GM21515 (cell line): ENCODE results near the gene CMTR1.
"Not testable (repeated sequence)": the region's sequence is repeated elsewhere in the genome, so short reads cannot be mapped to it uniquely, and the experiment has no call there.

Source experiments
- ATAC-seq: cut with Tn5 transposase; IDR thresholded peaks from one replicate; pipeline ENCODE4 v1.9.1; 2021; ENCODE audit not compliant: unreplicated experiment

CMTR1 gene

DNA sequence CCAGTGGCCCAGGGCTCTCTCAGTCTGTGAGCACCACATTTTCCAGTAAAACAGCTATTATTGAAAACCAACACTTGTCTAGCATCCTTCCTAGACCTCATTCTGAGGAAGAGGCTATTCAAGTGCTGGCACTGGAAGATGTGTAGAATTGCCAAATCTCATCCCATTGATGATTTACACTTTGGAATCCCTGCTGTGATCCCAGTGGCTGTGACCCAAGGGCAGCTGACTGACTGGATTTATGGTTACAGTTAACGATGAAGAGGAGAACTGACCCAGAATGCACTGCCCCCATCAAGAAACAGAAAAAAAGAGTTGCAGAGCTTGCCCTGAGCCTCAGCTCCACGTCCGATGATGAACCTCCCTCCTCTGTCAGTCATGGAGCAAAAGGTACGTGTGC is 2.4 kb downstream of the CMTR1 start:
- ATAC-seq: no peak

DNA sequence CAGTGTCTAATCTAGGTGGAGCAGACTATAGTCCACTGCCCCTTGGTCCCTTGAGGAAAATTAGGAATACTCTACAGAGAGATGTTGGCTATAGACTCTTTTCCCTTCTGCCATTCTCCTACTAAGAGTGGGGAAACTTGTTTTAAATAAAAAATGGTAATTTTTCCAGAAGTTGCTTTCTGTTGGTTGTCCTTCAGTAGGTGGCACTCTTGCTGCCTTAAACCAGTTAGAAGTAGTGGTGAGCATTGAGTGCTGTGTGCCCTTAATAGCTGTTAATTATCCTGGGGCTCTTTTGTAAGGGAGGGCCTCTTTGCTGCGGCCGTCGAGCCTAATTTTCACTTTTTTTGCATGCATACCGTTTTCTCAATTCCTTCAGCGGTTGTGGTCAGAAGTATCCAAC is 2.8 kb downstream of the CMTR1 start:
- no peak for ATAC-seq

DNA sequence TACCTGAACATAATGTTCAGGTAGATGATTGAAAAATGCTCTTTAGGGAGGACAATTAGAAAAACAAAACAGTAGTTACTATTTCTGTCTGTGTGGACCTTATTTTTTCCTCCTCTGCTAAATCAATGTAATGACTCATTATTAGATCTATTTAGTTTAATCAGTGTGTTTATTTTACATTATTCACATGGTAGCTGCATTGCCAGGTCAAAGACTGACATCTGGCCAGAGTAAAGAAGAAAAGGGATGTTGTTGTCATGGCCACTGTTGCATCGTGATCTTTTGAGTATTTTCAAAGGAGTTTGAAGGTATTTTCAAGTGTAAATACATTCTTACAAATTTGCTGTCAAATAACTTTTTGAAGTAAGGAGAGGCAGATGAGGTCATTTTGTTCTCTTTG is 5.9 kb downstream of the CMTR1 start:
- ATAC-seq: no peak

DNA sequence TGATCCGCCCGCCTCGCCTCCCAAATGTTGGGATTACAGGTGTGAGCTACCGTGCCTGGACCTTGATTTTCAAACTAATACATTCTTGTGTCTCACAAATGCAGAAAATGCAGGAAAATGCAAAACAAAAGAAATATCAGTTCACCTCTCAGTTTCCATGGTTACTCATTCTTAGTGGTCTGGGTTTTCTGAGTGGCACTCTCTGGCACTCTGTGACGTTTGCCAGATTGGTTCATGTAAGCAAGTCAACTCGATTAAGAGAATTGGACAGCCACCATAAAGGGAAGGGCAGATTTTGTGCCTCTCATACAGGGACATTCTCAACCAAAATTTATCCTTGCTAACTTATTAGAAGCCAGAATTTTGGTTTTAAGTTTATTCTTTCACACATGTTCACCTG is 8.6 kb downstream of the CMTR1 start:
- ATAC-seq: no peak

DNA sequence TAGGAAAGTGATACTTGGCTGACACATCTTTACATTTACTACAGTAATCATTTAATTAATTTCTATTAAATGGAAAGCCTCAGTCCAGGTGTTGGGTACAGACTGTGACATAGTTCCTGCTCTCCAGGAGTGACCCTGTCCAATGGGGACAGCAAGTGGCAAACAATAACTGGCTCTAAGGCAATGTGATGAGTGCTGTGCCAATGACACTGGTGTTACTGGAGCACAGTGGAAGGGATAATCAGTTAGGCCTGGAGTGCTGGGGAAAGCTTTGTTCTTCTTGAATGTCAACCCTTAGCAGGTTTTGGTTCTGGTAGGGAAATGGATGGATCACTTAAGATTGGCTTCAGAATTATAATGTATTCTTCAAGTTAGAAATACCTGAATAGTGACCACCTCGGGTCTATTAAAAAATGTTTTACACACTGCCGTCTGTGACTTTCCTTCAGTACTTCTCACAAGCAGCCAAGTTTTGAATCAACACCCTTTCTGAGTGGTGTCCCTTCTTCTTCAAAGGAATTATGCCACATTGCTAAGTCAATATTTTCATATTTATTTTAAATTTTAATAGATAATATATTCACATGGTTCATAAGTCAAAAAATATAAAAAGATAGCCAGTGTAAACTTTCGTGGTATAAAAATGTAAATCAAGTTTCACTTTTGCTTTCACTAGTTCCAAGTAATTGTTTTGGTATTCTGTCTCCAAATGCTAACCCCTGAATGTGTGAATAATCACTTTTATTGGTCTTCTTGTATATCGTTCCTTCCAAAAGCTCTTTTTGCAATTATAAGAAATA is 9.6 kb downstream of the CMTR1 start:
- no peak for ATAC-seq

DNA sequence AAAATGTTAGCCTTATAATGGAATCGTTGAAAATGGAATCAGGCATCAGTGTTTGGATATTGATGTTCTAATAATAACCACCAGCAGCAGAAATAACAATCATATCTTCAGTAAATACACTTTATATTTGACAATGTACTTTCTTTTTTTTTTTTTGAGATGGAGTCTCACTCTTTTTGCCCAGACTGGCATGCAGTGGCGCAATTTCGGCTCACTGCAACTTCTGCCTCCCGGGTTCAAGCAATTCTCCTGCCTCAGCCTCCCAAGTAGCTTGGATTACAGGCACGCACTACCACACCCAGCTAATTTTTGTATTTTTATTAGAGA is 10.2 kb downstream of the CMTR1 start:
- not testable (repeated sequence) for ATAC-seq

DNA sequence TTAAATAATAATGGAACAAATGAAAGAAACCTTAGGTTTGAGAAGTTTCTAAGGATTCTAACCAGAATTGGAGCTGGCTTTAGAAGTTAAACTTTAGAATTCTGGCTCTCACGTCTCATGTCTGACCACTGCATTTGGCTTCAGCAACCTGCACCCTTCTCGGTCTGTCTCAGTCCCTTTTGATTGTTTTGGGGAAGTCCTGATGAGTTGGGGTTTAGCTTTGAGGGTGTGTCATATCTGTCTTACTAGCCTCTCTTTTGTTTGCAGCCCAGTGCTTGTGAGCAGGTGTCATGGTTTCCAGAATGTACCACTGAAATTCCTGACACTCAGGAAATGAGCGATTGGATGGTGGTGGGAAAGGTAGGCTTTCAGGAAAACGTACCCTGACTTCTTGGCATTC is 17.0 kb downstream of the CMTR1 start:
- no peak for ATAC-seq

DNA sequence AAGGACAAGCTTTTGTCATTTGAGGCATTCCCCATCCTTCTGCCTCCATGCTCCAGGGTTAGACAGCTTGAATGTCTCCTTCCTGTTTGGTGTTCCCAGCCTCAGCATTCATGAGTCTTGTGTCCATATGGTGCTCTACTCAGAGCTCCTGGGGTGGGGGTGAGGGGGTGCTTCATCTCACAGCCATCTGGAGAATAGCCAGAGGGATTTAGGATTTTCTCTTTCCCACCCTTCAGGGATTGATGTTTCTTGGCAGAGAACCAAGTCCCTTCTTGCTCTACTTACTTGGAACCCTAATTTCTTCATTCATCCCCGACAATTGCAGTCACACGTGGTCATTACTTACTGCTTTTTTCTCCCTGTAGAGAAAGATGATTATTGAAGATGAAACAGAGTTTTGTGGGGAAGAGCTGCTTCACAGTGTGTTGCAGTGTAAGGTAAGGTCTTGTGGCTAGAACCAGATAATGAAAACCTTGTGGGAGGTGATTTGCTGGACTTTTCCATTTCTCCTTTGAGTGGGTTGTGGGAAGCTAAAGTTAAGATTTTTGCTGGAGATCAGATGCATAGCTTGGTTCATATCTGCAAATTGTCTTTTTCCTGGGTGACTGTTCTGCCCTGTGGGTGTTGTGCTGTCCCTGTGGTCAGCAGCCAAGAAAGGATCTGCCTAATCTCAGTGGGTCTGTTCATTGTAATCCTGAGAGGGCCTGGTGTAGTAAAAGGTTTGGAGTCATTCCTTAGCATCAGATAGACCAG is 18.6 kb downstream of the CMTR1 start:
- no peak for ATAC-seq

DNA sequence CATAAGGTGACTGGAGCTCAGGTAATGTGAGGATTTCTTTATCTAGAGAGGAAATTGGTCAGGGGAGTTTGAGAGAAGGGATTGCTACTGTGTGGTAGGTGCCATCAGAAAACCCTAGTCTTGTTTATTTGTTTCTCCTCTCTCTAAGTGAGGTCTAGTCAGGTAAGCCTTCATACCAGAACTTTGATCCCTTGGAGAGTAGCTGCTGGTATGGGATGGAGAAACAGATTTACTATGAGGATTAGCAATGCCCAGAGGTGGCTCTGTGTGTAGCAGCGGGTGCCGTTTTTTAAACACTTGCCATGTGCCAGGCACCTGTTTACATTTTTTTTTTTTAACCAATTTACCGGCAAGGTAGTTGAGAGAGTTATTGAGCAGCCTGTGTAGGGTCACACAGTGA is 19.5 kb downstream of the CMTR1 start:
- no peak for ATAC-seq

DNA sequence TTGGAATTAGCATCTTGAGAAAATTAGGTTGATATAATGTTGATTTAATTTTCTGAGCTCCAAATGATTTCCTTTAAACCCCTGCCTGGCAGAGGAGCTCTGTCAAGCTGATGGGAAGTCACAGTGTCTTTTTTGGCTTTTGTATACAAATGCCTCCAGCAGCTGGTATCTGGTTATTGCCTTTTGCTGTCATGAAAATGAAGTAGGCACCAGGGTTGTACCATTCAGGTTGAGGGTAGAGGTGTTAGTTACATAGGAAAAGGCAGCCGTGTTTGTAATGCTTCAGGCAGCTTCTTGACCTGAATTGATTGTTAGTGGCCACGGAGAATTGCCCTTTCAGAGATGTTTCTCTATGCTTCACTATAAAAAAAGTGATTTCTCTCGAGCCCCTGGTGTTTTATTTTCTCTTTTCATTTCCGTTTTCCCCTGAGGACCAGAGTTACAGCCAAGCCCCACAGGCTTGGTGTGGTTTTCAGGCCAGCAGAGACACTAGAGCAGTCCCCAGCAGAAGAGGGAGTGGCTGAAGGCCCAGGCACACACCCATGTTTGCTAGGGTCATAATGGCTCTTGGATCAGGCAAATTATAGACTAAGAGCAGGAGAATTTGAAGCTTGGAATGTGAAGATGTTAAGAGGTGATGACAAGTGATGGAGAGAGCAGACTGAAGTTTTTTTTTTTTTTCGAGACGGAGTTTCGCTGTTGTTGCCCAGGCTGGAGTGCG is 21.6 kb downstream of the CMTR1 start:
- no peak for ATAC-seq

DNA sequence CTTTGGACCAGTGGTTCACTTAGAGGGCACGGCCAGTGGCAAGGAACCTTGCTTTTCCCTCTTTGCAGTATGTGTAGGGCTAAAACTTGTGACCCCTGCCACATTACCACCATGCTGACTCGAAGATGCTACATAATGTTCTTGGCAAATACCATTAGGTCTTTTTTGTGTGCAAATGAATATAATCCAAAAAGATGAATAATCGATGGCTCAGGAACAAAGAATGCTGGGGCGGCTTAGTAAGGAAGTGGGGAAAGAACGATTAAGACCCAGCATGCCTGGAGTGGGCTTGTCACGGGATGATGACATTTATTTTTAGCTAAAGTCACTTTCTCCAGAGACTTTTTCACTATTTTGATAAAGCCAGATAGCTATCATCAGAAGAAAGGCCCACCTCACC is 23.1 kb downstream of the CMTR1 start:
- no peak for ATAC-seq

DNA sequence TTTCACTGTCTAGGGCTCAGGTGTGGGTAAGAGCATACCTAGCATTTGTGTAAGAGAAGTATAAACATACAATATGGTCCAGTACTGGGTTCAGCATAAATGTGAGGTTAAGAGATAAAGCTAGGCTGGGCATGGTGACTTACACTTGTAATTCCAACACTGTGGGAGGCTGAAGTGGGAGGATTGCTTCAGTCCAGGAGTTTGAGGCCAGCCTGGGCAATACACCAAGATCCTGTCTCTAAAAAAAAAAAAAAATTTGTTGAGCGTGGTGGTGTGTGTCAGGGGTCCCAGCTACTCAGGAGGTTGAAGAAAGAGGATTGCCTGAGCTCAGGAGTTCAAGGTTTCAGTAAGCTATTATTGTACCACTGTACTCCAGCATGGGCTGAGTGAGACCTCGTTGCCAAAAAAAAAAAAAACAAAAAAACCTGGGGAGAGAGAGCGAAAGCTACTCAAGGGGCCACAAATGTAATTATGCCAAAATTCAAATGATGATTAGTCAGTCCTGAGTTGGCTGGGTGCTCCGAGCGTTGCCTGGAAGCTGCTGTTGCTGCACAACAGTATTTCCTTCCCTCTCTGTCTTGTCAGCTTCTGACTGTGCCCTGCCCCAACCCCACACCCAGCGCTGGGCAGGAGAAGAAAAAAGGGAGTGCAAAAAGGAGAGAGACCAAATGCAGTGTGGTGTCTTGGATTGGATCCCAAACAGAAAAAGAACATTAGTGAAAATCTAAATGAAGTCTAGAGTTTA is 24.0 kb downstream of the CMTR1 start:
- no peak for ATAC-seq

DNA sequence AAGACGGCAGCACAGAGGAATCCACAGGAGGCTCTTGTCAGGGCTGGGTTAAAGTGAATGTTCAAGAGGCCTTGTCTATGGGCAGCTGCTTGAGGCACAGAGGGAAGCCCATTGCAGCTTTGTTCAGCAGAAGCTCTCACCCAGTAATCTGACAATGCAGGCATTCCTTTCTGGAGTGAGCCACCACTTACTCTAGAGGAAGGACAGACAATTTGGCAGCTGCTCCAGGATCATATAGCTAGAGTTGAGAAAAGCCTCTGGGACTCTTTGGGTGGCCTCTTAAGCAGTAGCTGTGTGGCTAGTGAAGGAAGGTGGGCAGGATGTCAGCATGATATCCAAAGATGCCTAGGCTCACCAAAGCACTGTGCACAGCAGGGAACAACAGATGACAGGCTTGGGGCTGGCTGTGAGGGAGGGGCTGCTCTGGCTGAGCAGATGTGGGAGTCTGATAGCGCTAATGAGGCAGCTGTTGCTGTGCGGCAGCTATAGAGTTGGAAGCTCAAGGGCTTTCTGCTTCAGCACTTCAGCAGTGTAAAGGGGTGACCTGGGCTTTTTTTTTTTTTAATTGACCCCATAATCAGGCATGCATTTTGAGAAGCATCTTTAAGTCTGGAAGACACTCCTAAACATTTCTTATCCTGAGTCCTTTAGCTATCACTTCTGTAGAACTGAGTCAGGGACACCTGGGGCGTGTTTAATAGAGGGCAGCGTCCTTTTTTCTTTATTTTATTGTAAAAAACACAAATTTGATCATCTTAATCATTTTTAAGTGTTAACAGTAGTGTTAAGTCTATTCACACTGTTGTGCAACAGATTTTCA is 27.2 kb downstream of the CMTR1 start:
- no peak for ATAC-seq

DNA sequence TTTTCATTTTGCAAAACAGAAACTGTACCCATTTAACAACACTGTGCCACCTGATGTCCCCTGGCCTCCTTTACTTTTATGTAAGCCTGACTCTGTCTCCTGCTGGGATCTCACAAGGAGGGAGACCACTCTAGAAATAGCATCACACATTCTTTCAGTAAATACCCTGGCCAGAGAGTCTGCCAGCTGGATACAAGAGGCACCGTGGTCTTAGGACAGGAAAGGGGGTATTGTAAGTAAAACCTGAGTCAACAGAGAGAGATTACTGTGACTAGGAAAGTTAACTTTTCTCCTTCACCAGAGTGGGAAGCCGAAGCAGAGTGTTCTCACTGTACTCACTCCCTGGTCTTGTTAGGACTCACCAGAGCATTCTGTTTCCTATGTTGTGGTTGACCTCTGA is 27.8 kb downstream of the CMTR1 start:
- ATAC-seq: no peak

DNA sequence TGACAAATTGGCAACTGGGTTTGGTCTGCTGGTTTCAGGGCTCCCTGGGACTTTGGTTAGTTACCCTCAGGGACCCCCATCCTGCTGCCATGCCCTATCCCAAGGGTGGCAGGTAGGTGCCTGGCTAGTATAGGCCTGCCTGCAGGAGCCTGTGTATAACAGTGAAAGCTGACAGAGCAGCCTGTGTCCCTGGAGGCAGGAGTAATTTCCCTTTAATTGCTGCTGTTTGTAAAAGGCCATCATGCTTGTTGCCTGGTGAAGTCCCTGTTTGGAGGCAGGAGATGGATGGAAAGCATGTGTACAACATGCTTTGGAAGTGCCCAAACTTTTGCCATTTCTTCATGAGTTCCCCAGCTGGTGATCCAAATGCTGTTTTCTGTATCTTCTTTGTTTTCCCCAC is 30.1 kb downstream of the CMTR1 start:
- ATAC-seq: no peak

DNA sequence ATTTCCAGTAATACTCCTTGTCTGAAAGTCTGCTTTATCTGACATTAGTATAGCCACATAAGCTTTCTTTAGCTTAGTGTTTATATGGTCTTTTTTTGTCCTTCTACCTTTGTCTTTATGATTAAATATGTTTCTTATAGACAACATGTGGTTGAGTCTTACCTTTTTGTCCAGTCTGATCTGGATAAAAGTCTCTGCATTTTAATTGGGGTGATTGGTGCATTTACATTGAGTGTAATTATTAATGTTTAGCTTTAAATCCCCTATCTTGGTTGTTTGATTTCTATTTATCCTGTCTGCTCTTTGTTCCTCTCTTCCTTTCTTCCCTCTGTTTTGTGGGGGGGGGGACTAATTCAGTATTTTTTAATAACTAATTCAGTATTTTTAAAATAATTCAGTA is 34.7 kb downstream of the CMTR1 start:
- ATAC-seq: no peak

DNA sequence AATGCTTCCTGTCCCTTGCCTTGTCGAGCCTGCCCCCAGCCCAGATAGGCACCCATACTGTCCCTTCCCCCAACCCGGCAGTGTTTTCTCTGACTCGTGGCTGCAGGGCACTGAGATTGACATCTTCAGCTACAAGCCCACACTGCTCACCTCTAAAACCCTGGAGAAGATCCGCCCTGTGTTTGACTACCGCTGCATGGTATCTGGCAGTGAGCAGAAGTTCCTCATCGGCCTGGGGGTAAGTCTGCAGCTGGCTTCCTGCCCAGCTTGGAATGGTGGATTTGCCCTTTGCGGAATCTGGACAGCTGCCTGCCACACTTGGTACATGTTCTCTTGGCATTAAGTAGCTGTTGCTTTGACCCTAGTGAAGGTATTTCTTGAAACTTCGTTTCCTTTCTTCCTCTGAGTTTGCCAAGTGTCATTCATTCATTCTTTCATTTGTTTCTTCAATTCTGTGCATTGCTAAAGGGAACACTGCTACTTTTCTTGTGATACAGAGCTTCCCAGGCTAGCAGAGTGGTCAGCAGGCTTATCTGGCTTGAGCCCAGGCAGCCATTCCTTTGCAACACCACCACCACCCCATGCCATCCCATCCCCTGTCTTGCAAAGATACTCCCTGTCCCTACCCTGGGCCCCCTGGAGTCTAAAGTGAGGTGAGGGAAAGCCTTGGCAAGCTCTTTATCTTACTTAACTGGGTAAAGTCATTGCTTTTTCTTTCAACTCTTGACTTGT is 40.5 kb downstream of the CMTR1 start:
- ATAC-seq: no peak

DNA sequence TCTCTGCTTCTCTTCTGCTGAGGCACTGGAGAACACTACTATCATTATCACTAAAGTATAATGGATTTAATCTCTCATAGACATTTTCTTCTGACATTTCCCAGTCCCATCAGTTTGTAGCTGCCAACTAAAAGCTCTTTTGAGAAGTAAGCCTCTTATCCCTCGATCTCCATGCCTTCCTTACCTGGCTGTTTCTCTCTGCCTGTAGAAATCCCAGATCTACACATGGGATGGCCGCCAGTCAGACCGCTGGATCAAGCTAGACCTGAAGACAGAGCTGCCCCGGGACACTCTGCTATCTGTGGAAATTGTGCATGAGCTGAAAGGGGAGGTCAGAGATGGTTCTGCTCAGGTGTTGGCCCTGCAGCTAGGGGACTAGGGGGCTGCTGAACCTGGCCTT is 41.3 kb downstream of the CMTR1 start:
- no peak for ATAC-seq

DNA sequence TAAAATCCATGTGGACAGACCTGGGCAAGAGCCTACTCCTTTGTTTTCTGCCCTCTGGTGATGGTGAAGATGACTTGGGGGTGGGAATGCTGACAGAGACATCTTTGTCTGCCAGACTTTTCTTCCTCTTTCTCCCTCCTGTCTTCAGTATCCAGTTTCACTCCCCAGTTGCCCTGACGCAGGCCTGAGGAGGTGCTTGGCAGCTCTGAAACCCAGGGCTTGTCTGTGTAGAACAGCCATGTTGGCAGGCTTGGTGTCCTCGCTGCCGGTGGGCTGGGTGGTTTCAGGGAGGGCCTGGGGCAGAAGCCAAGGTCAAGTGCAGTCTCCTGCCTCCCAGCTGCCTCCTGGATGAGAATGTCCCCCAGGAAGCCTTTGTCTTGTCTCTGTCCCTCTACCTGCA is 44.2 kb downstream of the CMTR1 start:
- ATAC-seq: no peak
